ENCODE data around the gene USP47.

The USP47 gene, protein sequence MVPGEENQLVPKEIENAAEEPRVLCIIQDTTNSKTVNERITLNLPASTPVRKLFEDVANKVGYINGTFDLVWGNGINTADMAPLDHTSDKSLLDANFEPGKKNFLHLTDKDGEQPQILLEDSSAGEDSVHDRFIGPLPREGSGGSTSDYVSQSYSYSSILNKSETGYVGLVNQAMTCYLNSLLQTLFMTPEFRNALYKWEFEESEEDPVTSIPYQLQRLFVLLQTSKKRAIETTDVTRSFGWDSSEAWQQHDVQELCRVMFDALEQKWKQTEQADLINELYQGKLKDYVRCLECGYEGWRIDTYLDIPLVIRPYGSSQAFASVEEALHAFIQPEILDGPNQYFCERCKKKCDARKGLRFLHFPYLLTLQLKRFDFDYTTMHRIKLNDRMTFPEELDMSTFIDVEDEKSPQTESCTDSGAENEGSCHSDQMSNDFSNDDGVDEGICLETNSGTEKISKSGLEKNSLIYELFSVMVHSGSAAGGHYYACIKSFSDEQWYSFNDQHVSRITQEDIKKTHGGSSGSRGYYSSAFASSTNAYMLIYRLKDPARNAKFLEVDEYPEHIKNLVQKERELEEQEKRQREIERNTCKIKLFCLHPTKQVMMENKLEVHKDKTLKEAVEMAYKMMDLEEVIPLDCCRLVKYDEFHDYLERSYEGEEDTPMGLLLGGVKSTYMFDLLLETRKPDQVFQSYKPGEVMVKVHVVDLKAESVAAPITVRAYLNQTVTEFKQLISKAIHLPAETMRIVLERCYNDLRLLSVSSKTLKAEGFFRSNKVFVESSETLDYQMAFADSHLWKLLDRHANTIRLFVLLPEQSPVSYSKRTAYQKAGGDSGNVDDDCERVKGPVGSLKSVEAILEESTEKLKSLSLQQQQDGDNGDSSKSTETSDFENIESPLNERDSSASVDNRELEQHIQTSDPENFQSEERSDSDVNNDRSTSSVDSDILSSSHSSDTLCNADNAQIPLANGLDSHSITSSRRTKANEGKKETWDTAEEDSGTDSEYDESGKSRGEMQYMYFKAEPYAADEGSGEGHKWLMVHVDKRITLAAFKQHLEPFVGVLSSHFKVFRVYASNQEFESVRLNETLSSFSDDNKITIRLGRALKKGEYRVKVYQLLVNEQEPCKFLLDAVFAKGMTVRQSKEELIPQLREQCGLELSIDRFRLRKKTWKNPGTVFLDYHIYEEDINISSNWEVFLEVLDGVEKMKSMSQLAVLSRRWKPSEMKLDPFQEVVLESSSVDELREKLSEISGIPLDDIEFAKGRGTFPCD (N-terminal part only)

DNA sequence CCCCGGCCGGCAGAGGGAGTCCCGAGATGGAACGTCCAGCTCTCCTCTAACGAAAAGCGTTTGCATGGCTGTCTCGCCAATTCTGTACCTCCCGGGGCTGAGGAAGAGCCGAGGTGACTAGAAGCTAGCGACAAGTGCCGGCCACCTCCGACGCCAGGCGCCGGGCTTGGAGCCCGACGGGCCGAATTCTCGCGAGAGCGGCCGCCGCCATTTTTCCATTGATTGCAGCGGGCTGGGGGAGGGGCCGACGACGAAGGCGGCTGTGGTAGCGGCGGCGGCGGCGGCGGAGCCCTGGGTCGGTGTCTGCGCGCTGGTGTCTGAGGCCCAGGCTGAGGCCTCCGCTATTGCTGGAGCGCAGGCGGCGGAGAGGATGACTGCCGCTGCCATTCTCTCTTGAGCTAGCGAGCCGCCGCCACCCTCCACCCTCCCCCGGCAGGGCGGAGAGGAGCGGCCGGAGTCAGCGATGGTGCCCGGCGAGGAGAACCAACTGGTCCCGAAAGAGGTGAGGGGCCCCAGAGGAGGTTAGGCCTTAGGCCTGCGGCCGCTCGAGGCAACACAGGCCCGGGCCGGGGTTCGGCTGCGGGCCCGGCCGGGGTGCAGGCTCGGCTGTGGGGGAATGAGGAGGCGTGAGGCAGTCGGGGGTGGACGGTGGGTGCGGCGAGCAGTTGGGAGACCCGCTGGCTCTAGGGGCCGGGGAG, at the start of gene USP47:
TSS of gene USP47 (plus strand) at position 250 of the 698 bp plus-strand sequence. CDS start at position 464, 214 bp downstream.
- CTCF ChIA-PET = interaction anchor here (0.6 kb wide), 2 partner anchors 10 to 365 kb away, joined by 3 read pairs; no protein-coding TSS in a partner anchor
- POLR2A ChIA-PET = interaction anchor here (0.7 to 2.4 kb wide), 10 partner anchors 12 to 1033 kb away, joined by 3 to 15 read pairs (median 4); partner anchors contain the start of gene EIF4G2
- no peaks in the 10 kb centered on the region for H3K4me1 ChIP-seq (ENCODE audit: control insufficient read depth, insufficient read depth, low read length)
- H3K9me3 ChIP-seq (ENCODE audit: control insufficient read depth, insufficient read depth, low read depth, low read length) = no peaks in the 10 kb centered on the region
- peak within 1 kb of the TSS; percentile 90 for H3K4me3 ChIP-seq (ENCODE audit: low read depth, low read length)
- no peaks in the 10 kb centered on the region for H3K36me3 ChIP-seq (ENCODE audit: control insufficient read depth in 2 of 2, insufficient read depth in 1 of 2, low read length in 2 of 2)
- H3K27ac ChIP-seq (ENCODE audit: extremely low read depth, low read depth, low read length) = peak within 1 kb of the TSS; percentile 90
- TF ChIP-seq ZSCAN23 (tag by site-specific recombination; IDR thresholded peaks at IDR 0.05) = no peak
- peak; percentile 90; the same call in 1 of the 2 replicates for TF ChIP-seq ZBTB48 (tag by site-specific recombination; IDR thresholded peaks at IDR 0.05)
- TF ChIP-seq, protein P1, sequence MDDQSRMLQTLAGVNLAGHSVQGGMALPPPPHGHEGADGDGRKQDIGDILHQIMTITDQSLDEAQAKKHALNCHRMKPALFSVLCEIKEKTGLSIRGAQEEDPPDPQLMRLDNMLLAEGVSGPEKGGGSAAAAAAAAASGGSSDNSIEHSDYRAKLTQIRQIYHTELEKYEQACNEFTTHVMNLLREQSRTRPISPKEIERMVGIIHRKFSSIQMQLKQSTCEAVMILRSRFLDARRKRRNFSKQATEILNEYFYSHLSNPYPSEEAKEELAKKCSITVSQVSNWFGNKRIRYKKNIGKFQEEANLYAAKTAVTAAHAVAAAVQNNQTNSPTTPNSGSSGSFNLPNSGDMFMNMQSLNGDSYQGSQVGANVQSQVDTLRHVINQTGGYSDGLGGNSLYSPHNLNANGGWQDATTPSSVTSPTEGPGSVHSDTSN (CRISPR knock-in tag; IDR thresholded peaks at IDR 0.05) = no peak
- no peak for TF ChIP-seq ZBTB1 (tag by site-specific recombination; IDR thresholded peaks at IDR 0.05)
- peak; percentile 29; the same call in 1 of the 2 replicates for TF ChIP-seq SP2 (tag by site-specific recombination; IDR thresholded peaks at IDR 0.05)
- no peak; the same call in 1 of the 2 replicates for TF ChIP-seq ZNF366 (tag by site-specific recombination; conservative IDR thresholded peaks at IDR 0.05)
- TF ChIP-seq, protein P2, sequence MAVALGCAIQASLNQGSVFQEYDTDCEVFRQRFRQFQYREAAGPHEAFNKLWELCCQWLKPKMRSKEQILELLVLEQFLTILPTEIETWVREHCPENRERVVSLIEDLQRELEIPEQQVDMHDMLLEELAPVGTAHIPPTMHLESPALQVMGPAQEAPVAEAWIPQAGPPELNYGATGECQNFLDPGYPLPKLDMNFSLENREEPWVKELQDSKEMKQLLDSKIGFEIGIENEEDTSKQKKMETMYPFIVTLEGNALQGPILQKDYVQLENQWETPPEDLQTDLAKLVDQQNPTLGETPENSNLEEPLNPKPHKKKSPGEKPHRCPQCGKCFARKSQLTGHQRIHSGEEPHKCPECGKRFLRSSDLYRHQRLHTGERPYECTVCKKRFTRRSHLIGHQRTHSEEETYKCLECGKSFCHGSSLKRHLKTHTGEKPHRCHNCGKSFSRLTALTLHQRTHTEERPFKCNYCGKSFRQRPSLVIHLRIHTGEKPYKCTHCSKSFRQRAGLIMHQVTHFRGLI (tag by site-specific recombination; IDR thresholded peaks at IDR 0.05) = 0 out of 2 replicates have a peak, but pooled peaks have one; percentile 28
- no peak for TF ChIP-seq BCL11A (tag by site-specific recombination; IDR thresholded peaks at IDR 0.05; ENCODE audit: low read depth)
- TF ChIP-seq YY1 (tag by site-specific recombination; IDR thresholded peaks at IDR 0.05) = peak; percentile 86
- 0 out of 2 replicates have a peak, but pooled peaks have one; percentile 24 for TF ChIP-seq KLF16 (tag by site-specific recombination; IDR thresholded peaks at IDR 0.05)
- TF ChIP-seq SP7 (tag by site-specific recombination; IDR thresholded peaks at IDR 0.05) = peak; percentile 54
- no peak for TF ChIP-seq ZNF521 (tag by site-specific recombination; IDR thresholded peaks at IDR 0.05)
- no peak for TF ChIP-seq ZNF211 (tag by site-specific recombination; IDR thresholded peaks at IDR 0.05; ENCODE audit: low read depth)
- TF ChIP-seq ZNF19 (tag by site-specific recombination; IDR thresholded peaks at IDR 0.05; ENCODE audit: low read depth) = no peak
- peak; percentile 33; the same call in 1 of the 2 replicates for TF ChIP-seq KLF10 (tag by site-specific recombination; IDR thresholded peaks at IDR 0.05)
- TF ChIP-seq ZSCAN30 (tag by site-specific recombination; IDR thresholded peaks at IDR 0.05) = peak; percentile 23
- no peak for TF ChIP-seq ZFP41 (tag by site-specific recombination; IDR thresholded peaks at IDR 0.05; ENCODE audit: borderline replicate concordance)
- peak; percentile 90 for TF ChIP-seq ZBTB20 (tag by site-specific recombination; IDR thresholded peaks at IDR 0.05)
- 0 out of 2 replicates have a peak, but pooled peaks have one; percentile 6 for TF ChIP-seq WT1 (tag by site-specific recombination; IDR thresholded peaks at IDR 0.05)
- TF ChIP-seq ZNF600 (tag by site-specific recombination; IDR thresholded peaks at IDR 0.05) = peak; percentile 62
- TF ChIP-seq ZNF610 (tag by site-specific recombination; IDR thresholded peaks at IDR 0.05; ENCODE audit: borderline replicate concordance) = 0 out of 2 replicates have a peak, but pooled peaks have one; percentile 12
- TF ChIP-seq, protein P3, sequence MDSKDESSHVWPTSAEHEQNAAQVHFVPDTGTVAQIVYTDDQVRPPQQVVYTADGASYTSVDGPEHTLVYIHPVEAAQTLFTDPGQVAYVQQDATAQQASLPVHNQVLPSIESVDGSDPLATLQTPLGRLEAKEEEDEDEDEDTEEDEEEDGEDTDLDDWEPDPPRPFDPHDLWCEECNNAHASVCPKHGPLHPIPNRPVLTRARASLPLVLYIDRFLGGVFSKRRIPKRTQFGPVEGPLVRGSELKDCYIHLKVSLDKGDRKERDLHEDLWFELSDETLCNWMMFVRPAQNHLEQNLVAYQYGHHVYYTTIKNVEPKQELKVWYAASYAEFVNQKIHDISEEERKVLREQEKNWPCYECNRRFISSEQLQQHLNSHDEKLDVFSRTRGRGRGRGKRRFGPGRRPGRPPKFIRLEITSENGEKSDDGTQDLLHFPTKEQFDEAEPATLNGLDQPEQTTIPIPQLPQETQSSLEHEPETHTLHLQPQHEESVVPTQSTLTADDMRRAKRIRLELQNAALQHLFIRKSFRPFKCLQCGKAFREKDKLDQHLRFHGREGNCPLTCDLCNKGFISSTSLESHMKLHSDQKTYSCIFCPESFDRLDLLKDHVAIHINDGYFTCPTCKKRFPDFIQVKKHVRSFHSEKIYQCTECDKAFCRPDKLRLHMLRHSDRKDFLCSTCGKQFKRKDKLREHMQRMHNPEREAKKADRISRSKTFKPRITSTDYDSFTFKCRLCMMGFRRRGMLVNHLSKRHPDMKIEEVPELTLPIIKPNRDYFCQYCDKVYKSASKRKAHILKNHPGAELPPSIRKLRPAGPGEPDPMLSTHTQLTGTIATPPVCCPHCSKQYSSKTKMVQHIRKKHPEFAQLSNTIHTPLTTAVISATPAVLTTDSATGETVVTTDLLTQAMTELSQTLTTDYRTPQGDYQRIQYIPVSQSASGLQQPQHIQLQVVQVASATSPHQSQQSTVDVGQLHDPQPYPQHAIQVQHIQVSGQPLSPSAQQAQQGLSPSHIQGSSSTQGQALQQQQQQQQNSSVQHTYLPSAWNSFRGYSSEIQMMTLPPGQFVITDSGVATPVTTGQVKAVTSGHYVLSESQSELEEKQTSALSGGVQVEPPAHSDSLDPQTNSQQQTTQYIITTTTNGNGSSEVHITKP (tag by site-specific recombination; IDR thresholded peaks at IDR 0.05) = peak; percentile 28
- TF ChIP-seq ZSCAN18 (tag by site-specific recombination; IDR thresholded peaks at IDR 0.05) = no peak
- TF ChIP-seq TRIM28 (IDR thresholded peaks at IDR 0.05; ENCODE audit: borderline replicate concordance, low read length) = 0 out of 2 replicates have a peak, but pooled peaks have one; percentile 18
- no peak for TF ChIP-seq ZNF169 (tag by site-specific recombination; IDR thresholded peaks at IDR 0.05)
- TF ChIP-seq ZNF530 (tag by site-specific recombination; IDR thresholded peaks at IDR 0.05; ENCODE audit: low read depth) = no peak

All from HEK293 (cell line).